OCI-LY1 (cell line): ENCODE results near the gene PIGQ.

Experiments used
- H2AFZ ChIP-seq: fragments of 200-600 bp; sonication (generic), shearing (Covaris generic); 2 replicates; pipeline ENCODE4 v1.6.0; 2014; ENCODE audit warnings: antibody characterized with exemption, mild to moderate bottlenecking, low read length
- H3F3A ChIP-seq: fragments of 200-600 bp; sonication (generic), shearing (Covaris generic); 2 replicates; pipeline ENCODE4 v1.6.0; 2014; ENCODE audit warnings: mild to moderate bottlenecking, antibody characterized with exemption, low read length, moderate library complexity; ENCODE audit not compliant: insufficient read depth
- H3K27ac ChIP-seq: fragments of 200-600 bp; sonication (generic); 2 replicates; pipeline ENCODE4 v1.5.1; 2014; ENCODE audit warnings: low read length, mixed run types, mild to moderate bottlenecking, low read depth; ENCODE audit not compliant: poor library complexity, severe bottlenecking
- H3K27me3 ChIP-seq: fragments of 200-600 bp; sonication (generic); 2 replicates; pipeline ENCODE4 v1.6.0; 2014; ENCODE audit warnings: antibody characterized with exemption, mild to moderate bottlenecking, low read length, moderate library complexity; ENCODE audit not compliant: insufficient read depth
- H3K36me3 ChIP-seq: fragments of 200-600 bp; sonication (generic); 2 replicates; pipeline ENCODE4 v1.6.1; 2014; ENCODE audit warnings: mild to moderate bottlenecking, antibody characterized with exemption, low read length, moderate library complexity, mixed read lengths; ENCODE audit not compliant: insufficient read depth
- H3K4me1 ChIP-seq: fragments of 200-600 bp; sonication (generic); 2 replicates; pipeline ENCODE4 v1.5.1; 2014; ENCODE audit warnings: mild to moderate bottlenecking, low read length, moderate library complexity; ENCODE audit not compliant: insufficient read depth, severe bottlenecking
- H3K4me2 ChIP-seq: fragments of 200-600 bp; sonication (generic), shearing (Covaris generic); 2 replicates; pipeline ENCODE4 v1.6.1; 2014; ENCODE audit warnings: low read length
- H3K4me3 ChIP-seq: fragments of 200-600 bp; sonication (generic); 2 replicates; pipeline ENCODE4 v1.5.1; 2014; ENCODE audit warnings: low read length, low read depth, mild to moderate bottlenecking, mixed read lengths; ENCODE audit not compliant: poor library complexity, severe bottlenecking
- H3K79me2 ChIP-seq: fragments of 200-600 bp; shearing (Covaris generic); 2 replicates; pipeline ENCODE4 v1.6.1; 2016; ENCODE audit warnings: mixed run types, low read length, mixed read lengths; ENCODE audit not compliant: insufficient read depth
- H3K9ac ChIP-seq: fragments of 200-600 bp; sonication (generic), shearing (Covaris generic); 2 replicates; pipeline ENCODE4 v1.6.1; 2014; ENCODE audit warnings: mild to moderate bottlenecking, low read length, mixed read lengths
- H3K9me2 ChIP-seq: fragments of 200-600 bp; sonication (generic), shearing (Covaris generic); 2 replicates; pipeline ENCODE4 v1.6.1; 2014; ENCODE audit warnings: low read depth, mild to moderate bottlenecking, low read length, mixed read lengths
- H3K9me3 ChIP-seq: fragments of 200-600 bp; shearing (Covaris generic); 2 replicates; pipeline ENCODE4 v1.6.1; 2014; ENCODE audit warnings: low read length, mixed read lengths
- H4K20me1 ChIP-seq: fragments of 200-600 bp; sonication (generic), shearing (Covaris generic); 2 replicates; pipeline ENCODE4 v1.6.0; 2016; ENCODE audit warnings: mild to moderate bottlenecking, low read length; ENCODE audit not compliant: insufficient read depth
- CTCF ChIP-seq: fragments of 200-600 bp; sonication (generic), shearing (Covaris generic); IDR thresholded peaks from 2 replicates; pipeline ENCODE4 v1.5.1; 2017; ENCODE audit warnings: mild to moderate bottlenecking, antibody characterized with exemption, low read length, moderate library complexity, mixed read lengths
- EZH2 ChIP-seq: fragments of 200-600 bp; sonication (generic), shearing (Covaris generic); IDR thresholded peaks from 2 replicates; pipeline ENCODE4 v1.8.0; 2017; ENCODE audit warnings: borderline replicate concordance, mixed run types, mild to moderate bottlenecking, antibody characterized with exemption, low read length, moderate library complexity, mixed read lengths

PIGQ gene

GRCh38 chr16:540645-541340, 29.0 kb upstream of the PIGQ start:
- Histone ChIP-seq H3F3A (no peaks in the 10 kb centered on the region), H3K4me2 (no peak overlapping the region), H4K20me1 (no peaks in the 10 kb centered on the region), H3K9me3 (no peaks in the 10 kb centered on the region), H3K79me2 (no peaks in the 10 kb centered on the region), H3K27me3 (no peaks in the 10 kb centered on the region), H3K4me1 (no peaks in the 10 kb centered on the region), H3K9ac (no peak overlapping the region), H2AFZ (no peak overlapping the region), H3K9me2 (no peaks in the 10 kb centered on the region), H3K27ac (no peak overlapping the region), H3K36me3 (no peaks in the 10 kb centered on the region), H3K4me3 (no peak overlapping the region)
- TF ChIP-seq CTCF (no peak), EZH2 (no peak)

- no peak for TF ChIP-seq EZH2
- TF ChIP-seq CTCF = no peak
- H3F3A ChIP-seq = no peaks in the 10 kb centered on the region
- no peak overlapping the region for H2AFZ ChIP-seq
- H3K27me3 ChIP-seq = no peaks in the 10 kb centered on the region
- no peak overlapping the region for H3K4me3 ChIP-seq
- H3K36me3 ChIP-seq = no peaks in the 10 kb centered on the region
- H3K9me3 ChIP-seq = no peaks in the 10 kb centered on the region
- no peak overlapping the region for H3K27ac ChIP-seq
- no peaks in the 10 kb centered on the region for H4K20me1 ChIP-seq
- H3K4me1 ChIP-seq = no peaks in the 10 kb centered on the region
- no peaks in the 10 kb centered on the region for H3K79me2 ChIP-seq
- H3K4me2 ChIP-seq = no peak overlapping the region
- no peaks in the 10 kb centered on the region for H3K9me2 ChIP-seq
- no peak overlapping the region for H3K9ac ChIP-seq
Measured at GRCh38 chr16:543301-544164, 26.2 kb upstream of the PIGQ start.

GRCh38 chr16:544517-544916, 25.3 kb upstream of the PIGQ start:
- no peak overlapping the region for H3K4me2 ChIP-seq
- H3K36me3 ChIP-seq = no peaks in the 10 kb centered on the region
- no peak overlapping the region for H2AFZ ChIP-seq
- H3K9me3 ChIP-seq = no peaks in the 10 kb centered on the region
- no peak for TF ChIP-seq CTCF
- TF ChIP-seq EZH2 = no peak
- H4K20me1 ChIP-seq = no peaks in the 10 kb centered on the region
- no peaks in the 10 kb centered on the region for H3K79me2 ChIP-seq
- H3F3A ChIP-seq = no peaks in the 10 kb centered on the region
- H3K9me2 ChIP-seq = no peaks in the 10 kb centered on the region
- H3K9ac ChIP-seq = no peak overlapping the region
- no peak overlapping the region for H3K27ac ChIP-seq
- H3K4me1 ChIP-seq = no peaks in the 10 kb centered on the region
- H3K4me3 ChIP-seq = no peak overlapping the region
- no peaks in the 10 kb centered on the region for H3K27me3 ChIP-seq
